Nephron (organoid): ENCODE measurements around the gene PLEKHG7.
"Not testable (repeated sequence)": the region's sequence is repeated elsewhere in the genome, so short reads cannot be mapped to it uniquely, and the experiment has no call there.

Experiments
- H3K27ac Mint-ChIP-seq, 3 experiments: 2 replicates each; pipeline ENCODE4 v1.8.0; 2020; ENCODE audit warnings: mixed read lengths in 3 of 3, mild to moderate bottlenecking in 2 of 3, moderate library complexity in 1 of 3
- H3K27me3 Mint-ChIP-seq: 2 replicates; pipeline ENCODE4 v1.8.0; 2021; ENCODE audit warnings: low read depth, mild to moderate bottlenecking, moderate library complexity, mixed read lengths
- H3K36me3 Mint-ChIP-seq: 2 replicates; pipeline ENCODE4 v1.8.0; 2020; ENCODE audit warnings: low read depth, mixed read lengths
- H3K4me1 Mint-ChIP-seq: 2 replicates; pipeline ENCODE4 v1.8.0; 2020; ENCODE audit warnings: mixed read lengths
- H3K4me3 Mint-ChIP-seq, 3 experiments: 2 replicates each; pipeline ENCODE4 v1.8.0; 2020; ENCODE audit warnings: mild to moderate bottlenecking in 3 of 3, mixed read lengths in 3 of 3, moderate library complexity in 2 of 3
- H3K9me3 Mint-ChIP-seq: 2 replicates; pipeline ENCODE4 v1.8.0; 2020; ENCODE audit warnings: mixed read lengths
- TF ChIP-seq, protein P1 (sequence below), 3 experiments: fragments of 200-600 bp; sonication (generic); IDR thresholded peaks; one replicate each; pipeline ENCODE4 v1.5.0; 2021; ENCODE audit warnings: antibody characterized with exemption in 3 of 3; ENCODE audit not compliant: unreplicated experiment in 3 of 3

The PLEKHG7 gene

DNA sequence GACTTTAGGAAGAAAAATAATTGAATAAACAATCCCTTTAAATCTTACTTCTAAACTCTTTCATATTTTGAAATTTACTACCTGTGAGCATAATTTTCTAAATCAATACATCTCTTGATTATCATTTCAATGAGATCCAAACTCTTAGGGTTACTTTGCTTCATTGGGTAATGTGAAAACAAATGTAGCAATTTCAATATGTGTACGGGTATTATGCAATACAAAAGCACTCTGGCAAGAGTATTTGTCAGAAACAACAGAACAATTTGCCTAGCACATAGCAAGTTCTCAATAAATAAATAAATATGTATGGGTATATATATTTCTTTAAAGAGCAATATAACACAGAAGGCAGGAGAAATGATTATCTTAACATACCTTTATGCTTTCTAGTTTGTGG lies 77.1 kb downstream of the PLEKHG7 start:
- peaks cover 24% of the 10 kb centered on the region for H3K36me3 Mint-ChIP-seq
- H3K27ac Mint-ChIP-seq = no peak overlapping the region
- H3K4me1 Mint-ChIP-seq = peaks cover 18% of the 10 kb centered on the region

DNA sequence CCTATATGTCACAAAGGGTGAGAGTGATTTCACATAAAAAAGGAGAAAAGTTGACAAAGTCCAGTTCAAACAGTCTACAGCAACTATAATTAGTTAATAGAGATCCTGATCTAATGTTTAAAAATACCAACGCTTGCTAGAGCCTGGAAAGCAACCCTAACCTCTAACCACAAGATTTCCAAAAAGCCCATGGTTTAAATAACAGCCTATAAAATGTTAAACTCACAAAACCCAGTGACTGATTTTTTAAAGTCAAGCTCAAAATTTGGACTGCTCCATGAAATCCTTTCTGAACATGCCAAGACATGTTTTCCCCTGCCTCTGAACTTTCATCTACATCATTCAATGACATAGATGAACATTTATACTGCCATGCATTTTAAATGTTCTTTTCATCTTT lies 81.6 kb downstream of the PLEKHG7 start:
- Mint-ChIP-seq H3K4me1 (peaks cover 9% of the 10 kb centered on the region), H3K36me3 (peaks cover 10% of the 10 kb centered on the region), H3K27ac (peak overlapping the region in 1 of 3 experiments; percentile 50), H3K4me3 (no peak overlapping the region), H3K27me3 (no peaks in the 10 kb centered on the region), H3K9me3 (no peaks in the 10 kb centered on the region)
- TF ChIP-seq, protein P1, sequence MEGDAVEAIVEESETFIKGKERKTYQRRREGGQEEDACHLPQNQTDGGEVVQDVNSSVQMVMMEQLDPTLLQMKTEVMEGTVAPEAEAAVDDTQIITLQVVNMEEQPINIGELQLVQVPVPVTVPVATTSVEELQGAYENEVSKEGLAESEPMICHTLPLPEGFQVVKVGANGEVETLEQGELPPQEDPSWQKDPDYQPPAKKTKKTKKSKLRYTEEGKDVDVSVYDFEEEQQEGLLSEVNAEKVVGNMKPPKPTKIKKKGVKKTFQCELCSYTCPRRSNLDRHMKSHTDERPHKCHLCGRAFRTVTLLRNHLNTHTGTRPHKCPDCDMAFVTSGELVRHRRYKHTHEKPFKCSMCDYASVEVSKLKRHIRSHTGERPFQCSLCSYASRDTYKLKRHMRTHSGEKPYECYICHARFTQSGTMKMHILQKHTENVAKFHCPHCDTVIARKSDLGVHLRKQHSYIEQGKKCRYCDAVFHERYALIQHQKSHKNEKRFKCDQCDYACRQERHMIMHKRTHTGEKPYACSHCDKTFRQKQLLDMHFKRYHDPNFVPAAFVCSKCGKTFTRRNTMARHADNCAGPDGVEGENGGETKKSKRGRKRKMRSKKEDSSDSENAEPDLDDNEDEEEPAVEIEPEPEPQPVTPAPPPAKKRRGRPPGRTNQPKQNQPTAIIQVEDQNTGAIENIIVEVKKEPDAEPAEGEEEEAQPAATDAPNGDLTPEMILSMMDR (IDR thresholded peaks at IDR 0.05; ENCODE audit: unreplicated experiment in 3 of 3) = no peak

More for the DNA sequence above, 77.1 kb downstream of the PLEKHG7 start:
- Mint-ChIP-seq H3K9me3 (no peaks in the 10 kb centered on the region), H3K27me3 (no peaks in the 10 kb centered on the region), H3K4me3 (no peak overlapping the region)
- TF ChIP-seq, protein P1 (IDR thresholded peaks at IDR 0.05; ENCODE audit: unreplicated experiment in 3 of 3) = no peak

DNA sequence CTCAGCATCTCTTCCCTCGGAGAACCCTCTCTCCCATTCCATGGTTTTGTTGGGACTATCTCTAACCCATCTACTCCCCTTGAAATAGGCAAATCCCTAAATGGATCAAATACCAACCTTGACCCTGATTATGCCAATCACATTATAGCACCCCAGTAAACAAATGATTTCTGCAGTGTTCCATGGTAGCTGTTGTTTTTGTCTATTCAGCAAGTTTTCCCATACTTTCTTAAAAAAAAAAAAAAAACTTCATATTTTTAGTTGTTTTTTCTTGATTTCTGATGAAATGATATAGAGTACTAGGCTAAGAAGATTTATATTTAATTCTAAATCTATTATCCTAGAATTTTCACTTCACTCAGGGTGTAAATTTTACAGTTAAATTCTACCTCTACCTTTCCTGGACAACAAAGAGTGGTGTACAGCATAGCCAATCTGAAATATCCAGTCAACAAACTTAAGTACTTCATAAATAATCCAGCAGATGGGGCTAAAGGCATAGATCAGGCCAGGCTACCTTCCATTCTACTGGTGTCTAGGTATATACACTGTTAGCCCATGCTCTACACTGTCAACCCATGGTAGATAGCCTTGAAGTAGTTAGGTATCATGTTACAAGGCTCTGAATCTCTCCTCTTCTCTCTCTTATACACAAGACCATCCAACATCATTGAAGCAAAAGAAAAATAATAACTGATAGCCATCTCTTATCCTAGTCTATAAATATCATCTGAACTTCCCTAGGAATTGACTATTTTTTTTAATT lies 82.2 kb downstream of the PLEKHG7 start:
- H3K27me3 Mint-ChIP-seq = no peaks in the 10 kb centered on the region
- H3K4me1 Mint-ChIP-seq = peaks cover 9% of the 10 kb centered on the region
- H3K27ac Mint-ChIP-seq = no peak overlapping the region
- TF ChIP-seq, protein P1 (IDR thresholded peaks at IDR 0.05; ENCODE audit: unreplicated experiment in 3 of 3) = peak; percentile 44 to 68 (median 52)
- peaks cover 12% of the 10 kb centered on the region for H3K36me3 Mint-ChIP-seq
- no peak overlapping the region for H3K4me3 Mint-ChIP-seq
- no peaks in the 10 kb centered on the region for H3K9me3 Mint-ChIP-seq

DNA sequence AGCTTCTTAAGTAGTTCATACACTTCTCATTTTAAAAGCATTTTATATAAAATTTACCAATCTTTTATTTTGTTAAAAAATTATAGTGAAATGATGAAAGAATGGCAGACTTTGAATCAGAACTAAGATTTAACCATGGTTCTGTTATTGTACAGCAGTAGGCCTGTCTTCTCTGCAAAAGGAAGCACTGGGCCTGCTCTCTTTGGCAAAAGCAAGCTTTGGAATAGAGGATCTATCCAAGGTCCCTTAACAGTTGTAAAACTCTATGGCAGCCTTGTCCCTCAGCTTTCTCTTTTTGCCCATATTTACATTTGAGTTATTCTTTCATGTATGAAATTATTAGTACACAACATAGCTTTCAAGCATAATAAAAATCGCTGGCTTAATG lies 82.8 kb downstream of the PLEKHG7 start:
- Mint-ChIP-seq H3K9me3 (peaks cover 4% of the 10 kb centered on the region), H3K4me1 (peaks cover 9% of the 10 kb centered on the region), H3K36me3 (peaks cover 18% of the 10 kb centered on the region), H3K27me3 (no peaks in the 10 kb centered on the region), H3K27ac (no peak overlapping the region), H3K4me3 (no peak overlapping the region)
- TF ChIP-seq, protein P1 (IDR thresholded peaks at IDR 0.05; ENCODE audit: unreplicated experiment in 3 of 3) = no peak

DNA sequence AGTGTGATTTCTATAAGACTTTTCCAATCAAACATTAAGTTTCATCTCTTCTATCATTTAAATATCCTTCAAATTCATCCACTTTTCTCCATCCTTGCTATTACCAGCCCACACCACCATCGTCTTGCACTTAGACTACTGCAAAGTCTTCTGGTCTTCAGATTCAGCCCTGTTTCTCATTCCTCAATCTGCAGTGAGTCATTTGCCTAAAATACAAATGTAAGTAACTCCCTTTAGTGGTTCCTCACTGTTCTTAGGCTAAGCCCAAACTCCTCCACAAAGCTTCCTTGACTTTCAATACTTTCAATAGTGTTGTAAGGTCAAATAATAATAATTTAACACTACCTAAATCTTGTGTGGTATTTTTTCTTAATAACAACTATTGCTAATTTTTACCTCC lies 83.3 kb downstream of the PLEKHG7 start:
- Mint-ChIP-seq H3K9me3 (peaks cover 7% of the 10 kb centered on the region), H3K4me1 (peaks cover 9% of the 10 kb centered on the region), H3K36me3 (peaks cover 23% of the 10 kb centered on the region), H3K4me3 (no peak overlapping the region), H3K27ac (no peak overlapping the region), H3K27me3 (no peaks in the 10 kb centered on the region)
- TF ChIP-seq, protein P1 (IDR thresholded peaks at IDR 0.05; ENCODE audit: unreplicated experiment in 3 of 3) = no peak

DNA sequence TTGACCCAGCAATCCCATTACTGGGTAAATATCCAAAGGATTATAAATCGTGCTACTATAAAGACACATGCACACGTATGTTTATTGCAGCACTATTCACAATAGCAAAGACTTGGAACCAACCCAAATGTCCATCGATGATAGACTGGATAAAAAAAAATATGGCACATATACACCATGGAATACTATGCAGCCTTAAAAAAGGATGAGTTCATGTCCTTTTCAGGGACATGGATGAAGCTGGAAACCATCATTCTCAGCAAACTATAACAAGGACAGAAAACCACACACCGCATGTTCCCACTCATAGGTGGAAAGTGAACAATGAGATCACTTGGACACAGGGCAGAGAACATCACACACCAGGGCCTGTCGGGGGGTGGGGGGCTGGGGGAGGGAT lies 91.6 kb downstream of the PLEKHG7 start:
- H3K4me1 Mint-ChIP-seq, H3K27me3 Mint-ChIP-seq, H3K27ac Mint-ChIP-seq, H3K4me3 Mint-ChIP-seq: not testable (repeated sequence)
- peaks cover 32% of the 10 kb centered on the region for H3K9me3 Mint-ChIP-seq
- H3K36me3 Mint-ChIP-seq = peaks cover 75% of the 10 kb centered on the region
